ENCODE results near the gene FDX1. TPM values are rescaled to one million over a fixed set of nuclear protein-coding genes. Genes with fewer than 3 reads are reported as not detected.

FDX1 gene
- total RNA-seq, 1 experiment from 2014 or later, result 11.9 TPM

DNA sequence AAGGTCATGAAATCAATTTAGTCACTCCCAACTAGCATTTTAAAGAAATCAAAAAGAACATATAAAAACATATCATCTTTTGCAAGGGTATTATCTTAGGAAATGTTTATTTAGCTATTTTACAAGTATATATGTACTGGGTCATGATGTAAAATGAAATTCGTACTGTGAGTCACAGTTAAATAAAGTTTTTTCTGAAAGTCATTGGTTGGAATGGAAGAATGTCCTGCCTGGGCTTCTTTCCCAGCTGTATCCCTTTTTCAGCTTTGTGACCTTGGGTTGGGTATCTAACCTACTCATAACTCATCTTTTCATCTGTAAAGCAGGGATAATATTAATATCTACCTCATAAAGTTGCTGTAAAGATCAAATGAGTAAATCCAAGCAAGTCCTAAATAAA is 15.7 kb downstream of the FDX1 start:
- Histone ChIP-seq H3K4me2 (no peak overlapping the region), H3K27ac (no peak overlapping the region), H3F3A (ENCODE audit: insufficient read depth, low read depth) (0 out of 2 replicates have a peak, but pooled peaks cover 7% of the 10 kb centered on the region), H3K4me1 (replicated peaks; ENCODE audit: insufficient read depth) (no peaks in the 10 kb centered on the region), H3K79me2 (ENCODE audit: low read depth) (0 out of 2 replicates have a peak, but pooled peaks cover 8% of the 10 kb centered on the region), H3K27me3 (ENCODE audit: insufficient read depth, low read depth) (no peaks in the 10 kb centered on the region), H3K9me2 (ENCODE audit: insufficient read depth) (no peaks in the 10 kb centered on the region), H2AFZ (no peak overlapping the region), H3K36me3 (ENCODE audit: low read depth) (peaks cover 10% of the 10 kb centered on the region), H4K20me1 (ENCODE audit: insufficient read depth) (peaks cover 21% of the 10 kb centered on the region), H3K9me3 (ENCODE audit: insufficient read depth, low read depth) (0 out of 2 replicates have a peak, but pooled peaks cover 7% of the 10 kb centered on the region), H3K4me3 (no peak overlapping the region)
- BruUV-seq (replicated peaks), result no TSS peak
- ChIA-PET POLR2A (ENCODE audit: unreplicated experiment) (no interaction called here), CTCF (interaction anchor here (0.7 kb wide), 1 partner anchor 244 kb away, joined by 5 read pairs; no protein-coding TSS in a partner anchor)
- no peak for DNase-seq
- intact Hi-C loops (cut with micrococcal nuclease; ENCODE audit: unreplicated experiment), result loop anchor here (5.0 kb wide), 1 partner anchor 1002 kb away; no protein-coding TSS in a partner anchor
- TF ChIP-seq, protein P1, sequence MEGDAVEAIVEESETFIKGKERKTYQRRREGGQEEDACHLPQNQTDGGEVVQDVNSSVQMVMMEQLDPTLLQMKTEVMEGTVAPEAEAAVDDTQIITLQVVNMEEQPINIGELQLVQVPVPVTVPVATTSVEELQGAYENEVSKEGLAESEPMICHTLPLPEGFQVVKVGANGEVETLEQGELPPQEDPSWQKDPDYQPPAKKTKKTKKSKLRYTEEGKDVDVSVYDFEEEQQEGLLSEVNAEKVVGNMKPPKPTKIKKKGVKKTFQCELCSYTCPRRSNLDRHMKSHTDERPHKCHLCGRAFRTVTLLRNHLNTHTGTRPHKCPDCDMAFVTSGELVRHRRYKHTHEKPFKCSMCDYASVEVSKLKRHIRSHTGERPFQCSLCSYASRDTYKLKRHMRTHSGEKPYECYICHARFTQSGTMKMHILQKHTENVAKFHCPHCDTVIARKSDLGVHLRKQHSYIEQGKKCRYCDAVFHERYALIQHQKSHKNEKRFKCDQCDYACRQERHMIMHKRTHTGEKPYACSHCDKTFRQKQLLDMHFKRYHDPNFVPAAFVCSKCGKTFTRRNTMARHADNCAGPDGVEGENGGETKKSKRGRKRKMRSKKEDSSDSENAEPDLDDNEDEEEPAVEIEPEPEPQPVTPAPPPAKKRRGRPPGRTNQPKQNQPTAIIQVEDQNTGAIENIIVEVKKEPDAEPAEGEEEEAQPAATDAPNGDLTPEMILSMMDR (conservative IDR thresholded peaks at IDR 0.05), result no peak
- TF ChIP-seq EZH2 (IDR thresholded peaks at IDR 0.05; ENCODE audit: low read depth), result no peak

DNA sequence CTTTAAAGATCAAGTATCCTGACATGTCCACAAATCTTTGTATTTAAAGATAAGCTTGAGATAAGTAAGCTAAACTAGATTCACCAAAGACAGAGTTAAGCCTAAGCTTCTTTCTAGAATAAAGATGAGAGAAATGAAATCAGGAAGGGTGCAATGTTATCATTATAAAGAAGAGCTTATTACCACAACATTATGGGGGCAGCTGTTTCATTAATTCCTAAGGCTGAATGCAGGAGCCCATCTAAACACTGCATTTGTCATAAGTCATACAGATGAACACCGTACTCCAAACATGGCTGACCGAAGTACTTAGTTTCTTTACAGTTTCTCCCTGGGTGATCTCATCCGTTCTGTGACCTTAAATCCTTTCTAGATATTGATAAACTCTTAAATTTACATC is 16.3 kb downstream of the FDX1 start:
- no peak overlapping the region for H3K4me3 ChIP-seq
- 0 out of 2 replicates have a peak, but pooled peaks cover under 1% of the 10 kb centered on the region for H3K9me3 ChIP-seq (ENCODE audit: insufficient read depth, low read depth)
- H3F3A ChIP-seq (ENCODE audit: insufficient read depth, low read depth), result 0 out of 2 replicates have a peak, but pooled peaks cover 7% of the 10 kb centered on the region
- H3K36me3 ChIP-seq (ENCODE audit: low read depth), result peaks cover 6% of the 10 kb centered on the region
- 0 out of 2 replicates have a peak, but pooled peaks cover 8% of the 10 kb centered on the region for H3K79me2 ChIP-seq (ENCODE audit: low read depth)
- CTCF ChIA-PET, result interaction anchor here (0.7 kb wide), 1 partner anchor 245 kb away, joined by 5 read pairs; no protein-coding TSS in a partner anchor
- no peaks in the 10 kb centered on the region for H3K27me3 ChIP-seq (ENCODE audit: insufficient read depth, low read depth)
- intact Hi-C loops (cut with micrococcal nuclease; ENCODE audit: unreplicated experiment), result loop anchor here (5.0 kb wide), 1 partner anchor 1001 kb away; no protein-coding TSS in a partner anchor
- POLR2A ChIA-PET (ENCODE audit: unreplicated experiment), result interaction anchor here (0.7 kb wide), 1 partner anchor 507 kb away, joined by 5 read pairs; no protein-coding TSS in a partner anchor
- H3K27ac ChIP-seq, result no peak overlapping the region
- no peak overlapping the region for H2AFZ ChIP-seq
- BruUV-seq (replicated peaks), result no TSS peak
- peaks cover 21% of the 10 kb centered on the region for H4K20me1 ChIP-seq (ENCODE audit: insufficient read depth)
- no peaks in the 10 kb centered on the region for H3K9me2 ChIP-seq (ENCODE audit: insufficient read depth)
- no peak overlapping the region for H3K4me2 ChIP-seq
- no peak for DNase-seq
- no peaks in the 10 kb centered on the region for H3K4me1 ChIP-seq (replicated peaks; ENCODE audit: insufficient read depth)
- no peak for TF ChIP-seq EZH2 (IDR thresholded peaks at IDR 0.05; ENCODE audit: low read depth)
- TF ChIP-seq, protein P1 (conservative IDR thresholded peaks at IDR 0.05), result no peak

DNA sequence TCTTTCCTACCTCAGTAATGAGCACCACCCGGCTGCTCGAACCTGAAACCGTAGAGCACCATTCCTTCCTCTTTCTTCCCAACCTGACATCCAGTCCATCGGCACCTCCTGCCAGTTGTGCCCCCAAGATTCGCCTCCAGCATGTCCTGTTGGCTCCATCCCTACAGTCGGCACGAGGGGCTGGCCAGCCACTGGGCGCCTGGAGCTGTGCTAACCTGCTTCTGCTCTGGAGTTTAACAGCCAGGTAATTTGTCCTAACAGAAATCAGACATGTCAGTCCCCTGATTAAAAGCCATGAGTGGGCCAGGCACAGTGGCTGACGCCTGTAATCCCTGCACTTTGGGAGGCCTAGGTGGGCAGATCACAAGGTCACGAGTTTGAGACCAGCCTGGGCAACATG is 16.8 kb downstream of the FDX1 start:
- no peaks in the 10 kb centered on the region for H3K9me3 ChIP-seq (ENCODE audit: insufficient read depth, low read depth)
- intact Hi-C loops (cut with micrococcal nuclease; ENCODE audit: unreplicated experiment), result loop anchor here (5.0 kb wide), 1 partner anchor 1001 kb away; no protein-coding TSS in a partner anchor
- no peak for DNase-seq
- H3K79me2 ChIP-seq (ENCODE audit: low read depth), result 0 out of 2 replicates have a peak, but pooled peaks cover 8% of the 10 kb centered on the region
- H3K27me3 ChIP-seq (ENCODE audit: insufficient read depth, low read depth), result no peaks in the 10 kb centered on the region
- 0 out of 2 replicates have a peak, but pooled peaks cover 7% of the 10 kb centered on the region for H3F3A ChIP-seq (ENCODE audit: insufficient read depth, low read depth)
- H3K4me3 ChIP-seq, result no peak overlapping the region
- no TSS peak for BruUV-seq (replicated peaks)
- no peaks in the 10 kb centered on the region for H3K9me2 ChIP-seq (ENCODE audit: insufficient read depth)
- H2AFZ ChIP-seq, result no peak overlapping the region
- H3K27ac ChIP-seq, result no peak overlapping the region
- H4K20me1 ChIP-seq (ENCODE audit: insufficient read depth), result peaks cover 21% of the 10 kb centered on the region
- TF ChIP-seq, protein P1 (conservative IDR thresholded peaks at IDR 0.05), result no peak
- TF ChIP-seq EZH2 (IDR thresholded peaks at IDR 0.05; ENCODE audit: low read depth), result no peak
- no peak overlapping the region for H3K4me2 ChIP-seq
- POLR2A ChIA-PET (ENCODE audit: unreplicated experiment), result no interaction called here
- peaks cover 8% of the 10 kb centered on the region; the same call in 1 of the 2 replicates for H3K36me3 ChIP-seq (ENCODE audit: low read depth)
- H3K4me1 ChIP-seq (replicated peaks; ENCODE audit: insufficient read depth), result no peaks in the 10 kb centered on the region
- CTCF ChIA-PET, result interaction anchor here (0.7 kb wide), 1 partner anchor 999 kb away, joined by 10 read pairs; no protein-coding TSS in a partner anchor

All from PC-9 (cell line).